Mesenchymal stem cell (in vitro differentiated cells and primary cell): ENCODE measurements around the gene PKNOX1.
"Not testable (repeated sequence)": the region's sequence is repeated elsewhere in the genome, so short reads cannot be mapped to it uniquely, and the experiment has no call there.

ENCODE experiments used
- DNase-seq: peaks from one replicate; pipeline ENCODE4 v3.0.0-alpha.2; 2013
- H2AFZ ChIP-seq: one replicate; pipeline ENCODE4 v1.6.1; 2013; ENCODE audit warnings: low read depth, mild to moderate bottlenecking, control low read depth, inconsistent platforms, low read length, moderate library complexity
- H2AK5ac ChIP-seq: 2 replicates; pipeline ENCODE4 v1.6.1; 2013; ENCODE audit warnings: low read length, moderate library complexity, mild to moderate bottlenecking, inconsistent platforms; ENCODE audit not compliant: severe bottlenecking
- H2BK120ac ChIP-seq: one replicate; pipeline ENCODE4 v1.6.1; 2013; ENCODE audit warnings: low read depth, mild to moderate bottlenecking, inconsistent platforms, low read length, moderate library complexity
- H2BK12ac ChIP-seq, 2 experiments: one replicate each; pipeline ENCODE4 v1.6.1; 2013; ENCODE audit warnings: inconsistent platforms in 2 of 2, low read length in 2 of 2, mild to moderate bottlenecking in 2 of 2, moderate library complexity in 2 of 2, control low read depth in 1 of 2
- H2BK15ac ChIP-seq: one replicate; pipeline ENCODE4 v1.6.1; 2013; ENCODE audit warnings: mild to moderate bottlenecking, low read depth, inconsistent platforms; ENCODE audit not compliant: poor library complexity, severe bottlenecking
- H2BK5ac ChIP-seq: 2 replicates; pipeline ENCODE4 v1.6.1; 2013; ENCODE audit warnings: low read depth, mild to moderate bottlenecking, low read length, control low read depth, inconsistent platforms; ENCODE audit not compliant: poor library complexity, severe bottlenecking
- H3K14ac ChIP-seq, 2 experiments: one replicate each; pipeline ENCODE4 v1.6.1; 2013; ENCODE audit warnings: inconsistent platforms in 2 of 2, low read length in 2 of 2, control low read depth in 1 of 2, mild to moderate bottlenecking in 1 of 2, moderate library complexity in 1 of 2
- H3K18ac ChIP-seq, 2 experiments: one replicate each; pipeline ENCODE4 v1.6.1; 2013; ENCODE audit warnings: inconsistent platforms in 2 of 2, low read length in 2 of 2, control low read depth in 1 of 2, low read depth in 1 of 2, mild to moderate bottlenecking in 1 of 2
- H3K23ac ChIP-seq, 2 experiments: one replicate each; pipeline ENCODE4 v1.6.1; 2013; ENCODE audit warnings: inconsistent platforms in 2 of 2, low read length in 2 of 2, mild to moderate bottlenecking in 2 of 2, moderate library complexity in 2 of 2, control low read depth in 1 of 2
- H3K27ac ChIP-seq: 2 replicates; pipeline ENCODE4 v1.5.1; 2013; ENCODE audit warnings: mild to moderate bottlenecking, moderate library complexity, low read length, control low read depth, inconsistent platforms; ENCODE audit not compliant: poor library complexity, severe bottlenecking
- H3K27me3 ChIP-seq, 2 experiments: 2 replicates each; pipeline versions ENCODE4 v1.6.1 to v1.7.0; 2013; ENCODE audit warnings: low read length in 2 of 2, mild to moderate bottlenecking in 2 of 2, moderate library complexity in 2 of 2, control low read depth in 1 of 2, inconsistent platforms in 1 of 2; ENCODE audit not compliant: control insufficient read depth in 1 of 2, insufficient read depth in 1 of 2
- H3K36me3 ChIP-seq, 2 experiments: 2 replicates each; pipeline versions ENCODE4 v1.6.1 to v1.7.0; 2013; ENCODE audit warnings: low read length in 2 of 2, control low read depth in 1 of 2, inconsistent platforms in 1 of 2, low read depth in 1 of 2, mild to moderate bottlenecking in 1 of 2; ENCODE audit not compliant: insufficient read depth in 2 of 2, control insufficient read depth in 1 of 2
- H3K4ac ChIP-seq, 2 experiments: one replicate each; pipeline ENCODE4 v1.6.1; 2013; ENCODE audit warnings: inconsistent platforms in 2 of 2, low read length in 2 of 2, mild to moderate bottlenecking in 2 of 2, moderate library complexity in 2 of 2, control low read depth in 1 of 2, low read depth in 1 of 2
- H3K4me1 ChIP-seq: 2 replicates; pipeline ENCODE4 v1.6.1; 2013; ENCODE audit warnings: low read depth, low read length, control low read depth; ENCODE audit not compliant: control insufficient read depth, insufficient read depth
- H3K4me2 ChIP-seq: 2 replicates; pipeline ENCODE4 v1.6.1; 2013; ENCODE audit warnings: low read length, mild to moderate bottlenecking, inconsistent platforms; ENCODE audit not compliant: poor library complexity, severe bottlenecking
- H3K4me3 ChIP-seq, 2 experiments: 2 replicates each; pipeline versions ENCODE4 v1.5.1 to v1.7.0; 2013; ENCODE audit warnings: low read length in 2 of 2, mild to moderate bottlenecking in 2 of 2, control low read depth in 1 of 2, low read depth in 1 of 2; ENCODE audit not compliant: insufficient read depth in 1 of 2
- H3K79me1 ChIP-seq: replicated peaks from 2 replicates; pipeline ENCODE4 v1.6.1; 2013; ENCODE audit warnings: mild to moderate bottlenecking, control low read depth, low read length, inconsistent platforms; ENCODE audit not compliant: poor library complexity, severe bottlenecking
- H3K9ac ChIP-seq: 2 replicates; pipeline ENCODE4 v1.7.0; 2013; ENCODE audit warnings: mild to moderate bottlenecking, low read length, moderate library complexity
- H3K9me3 ChIP-seq: 2 replicates; pipeline ENCODE4 v1.7.0; 2013; ENCODE audit warnings: mild to moderate bottlenecking, low read length; ENCODE audit not compliant: control insufficient read depth
- H4K8ac ChIP-seq: one replicate; pipeline ENCODE4 v1.6.1; 2013; ENCODE audit warnings: inconsistent platforms, mild to moderate bottlenecking, low read length, moderate library complexity
- H4K91ac ChIP-seq: one replicate; pipeline ENCODE4 v1.6.1; 2013; ENCODE audit warnings: mild to moderate bottlenecking, low read length, inconsistent platforms
- WGBS: methylation state at CpG from one replicate; pipeline ENCODE4 v1.1.7; 2013; ENCODE audit warnings: mixed read lengths; 5-methylcytosine and 5-hydroxymethylcytosine counted together

The PKNOX1 gene

DNA sequence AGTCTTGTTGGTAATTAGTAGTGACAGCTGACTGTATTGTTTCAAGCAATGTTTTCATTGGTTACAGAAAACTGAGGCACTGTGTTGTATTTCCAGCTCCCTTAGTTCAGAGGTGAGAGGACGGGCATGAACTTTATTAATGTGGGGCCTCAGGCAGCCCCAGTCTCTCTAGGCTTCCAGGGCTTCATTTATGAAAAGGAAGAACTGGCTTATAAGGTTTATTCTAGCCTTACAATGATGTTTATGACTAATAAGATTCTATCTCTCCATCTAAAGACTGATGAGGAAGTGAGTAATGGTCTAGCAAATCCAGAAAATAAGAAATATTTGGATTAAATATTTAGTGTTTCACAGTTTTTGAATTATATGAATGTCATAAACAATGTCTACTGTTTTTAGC, 59.7 kb downstream of the PKNOX1 start:
- no peak overlapping the region for H3K9ac ChIP-seq
- no peak overlapping the region for H2BK12ac ChIP-seq
- no peaks in the 10 kb centered on the region for H3K9me3 ChIP-seq
- no peak overlapping the region for H4K8ac ChIP-seq
- no peak overlapping the region for H3K4me2 ChIP-seq
- no peak overlapping the region for H3K23ac ChIP-seq
- H3K27ac ChIP-seq: no peak overlapping the region
- H2BK120ac ChIP-seq: no peak overlapping the region
- WGBS: 90% methylated on average over 1 of the region's 1 CpG
- H3K4me3 ChIP-seq: no peak overlapping the region
- H3K14ac ChIP-seq: no peak overlapping the region
- H3K36me3 ChIP-seq: peaks cover 20 to 44% of the 10 kb centered on the region in 2 experiments
- H3K4me1 ChIP-seq: no peaks in the 10 kb centered on the region
- H3K18ac ChIP-seq: no peak overlapping the region
- no peak overlapping the region for H2BK5ac ChIP-seq
- H4K91ac ChIP-seq: no peak overlapping the region
- H3K79me1 ChIP-seq: peaks cover 1% of the 10 kb centered on the region
- no peak overlapping the region for H2BK15ac ChIP-seq
- H3K27me3 ChIP-seq: no peaks in the 10 kb centered on the region
- no peak for DNase-seq
- H2AK5ac ChIP-seq: no peak overlapping the region
- H2AFZ ChIP-seq: no peak overlapping the region
- no peak overlapping the region for H3K4ac ChIP-seq

DNA sequence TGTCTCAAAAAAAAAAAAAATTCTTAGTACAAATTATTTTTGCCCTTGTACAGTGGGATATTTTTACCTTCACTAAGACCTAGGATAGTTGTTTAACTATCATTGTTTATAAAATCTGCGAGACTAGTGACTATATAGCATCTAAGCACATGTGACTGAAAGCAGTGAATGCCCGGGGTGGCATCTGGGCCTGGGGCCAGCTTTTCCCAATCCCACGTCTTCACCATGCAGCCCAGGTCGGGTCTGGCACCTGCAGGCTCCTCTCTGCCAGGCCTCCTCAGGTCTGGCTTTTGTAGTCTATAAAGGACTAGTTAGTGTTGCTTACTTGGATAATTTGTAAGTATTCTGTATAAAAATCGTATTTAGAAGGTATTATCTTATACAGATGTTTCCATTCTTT, 60.5 kb downstream of the PKNOX1 start:
- Histone ChIP-seq H2AFZ (no peak overlapping the region), H3K4me1 (no peaks in the 10 kb centered on the region), H3K23ac (no peak overlapping the region), H3K27me3 (no peaks in the 10 kb centered on the region), H2BK15ac (no peak overlapping the region), H4K91ac (no peak overlapping the region), H4K8ac (no peak overlapping the region), H3K4me2 (no peak overlapping the region), H3K9ac (no peak overlapping the region), H2AK5ac (no peak overlapping the region), H3K9me3 (no peaks in the 10 kb centered on the region), H3K4me3 (no peak overlapping the region), H3K14ac (no peak overlapping the region), H3K79me1 (peaks cover 1% of the 10 kb centered on the region), H3K36me3 (peaks cover 17 to 39% of the 10 kb centered on the region in 2 experiments), H3K18ac (no peak overlapping the region), H2BK12ac (no peak overlapping the region), H3K4ac (no peak overlapping the region), H2BK120ac (no peak overlapping the region), H2BK5ac (no peak overlapping the region), H3K27ac (no peak overlapping the region)
- DNase-seq: no peak
- WGBS: 84% methylated on average over 4 of the region's 5 CpGs

DNA sequence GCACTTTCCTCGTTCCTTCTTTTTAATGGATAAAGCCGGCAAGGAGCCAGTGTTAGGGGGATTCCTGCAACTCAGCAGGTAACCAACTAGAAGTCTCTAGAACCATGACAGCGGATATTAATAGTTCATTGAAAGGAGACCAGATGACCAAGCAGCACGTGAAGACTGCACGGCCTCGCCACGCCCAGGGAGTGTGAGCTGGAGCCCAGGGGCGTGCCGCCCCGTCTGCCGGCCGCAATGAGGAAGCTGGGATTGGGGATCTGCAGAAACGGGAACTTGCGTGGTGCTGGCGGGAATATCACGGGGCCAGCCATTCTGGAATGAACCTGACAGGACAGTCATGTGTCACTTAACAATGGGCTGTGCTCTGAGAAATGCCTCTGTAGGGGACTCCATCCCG, 62.5 kb downstream of the PKNOX1 start:
- H3K18ac ChIP-seq, H4K91ac ChIP-seq, H3K9me3 ChIP-seq, H3K27ac ChIP-seq, H3K4ac ChIP-seq, H3K14ac ChIP-seq, H3K27me3 ChIP-seq, H4K8ac ChIP-seq, H2BK12ac ChIP-seq, DNase-seq, H3K4me2 ChIP-seq, H2AFZ ChIP-seq, H2AK5ac ChIP-seq, H3K9ac ChIP-seq, H3K23ac ChIP-seq, H3K4me1 ChIP-seq, H3K4me3 ChIP-seq, H2BK15ac ChIP-seq, H2BK5ac ChIP-seq, H3K79me1 ChIP-seq, H2BK120ac ChIP-seq: not testable (repeated sequence)
- no CpG with 5 or more reads among the region's 17 CpGs for WGBS
- H3K36me3 ChIP-seq: peaks cover 8 to 20% of the 10 kb centered on the region in 2 experiments

DNA sequence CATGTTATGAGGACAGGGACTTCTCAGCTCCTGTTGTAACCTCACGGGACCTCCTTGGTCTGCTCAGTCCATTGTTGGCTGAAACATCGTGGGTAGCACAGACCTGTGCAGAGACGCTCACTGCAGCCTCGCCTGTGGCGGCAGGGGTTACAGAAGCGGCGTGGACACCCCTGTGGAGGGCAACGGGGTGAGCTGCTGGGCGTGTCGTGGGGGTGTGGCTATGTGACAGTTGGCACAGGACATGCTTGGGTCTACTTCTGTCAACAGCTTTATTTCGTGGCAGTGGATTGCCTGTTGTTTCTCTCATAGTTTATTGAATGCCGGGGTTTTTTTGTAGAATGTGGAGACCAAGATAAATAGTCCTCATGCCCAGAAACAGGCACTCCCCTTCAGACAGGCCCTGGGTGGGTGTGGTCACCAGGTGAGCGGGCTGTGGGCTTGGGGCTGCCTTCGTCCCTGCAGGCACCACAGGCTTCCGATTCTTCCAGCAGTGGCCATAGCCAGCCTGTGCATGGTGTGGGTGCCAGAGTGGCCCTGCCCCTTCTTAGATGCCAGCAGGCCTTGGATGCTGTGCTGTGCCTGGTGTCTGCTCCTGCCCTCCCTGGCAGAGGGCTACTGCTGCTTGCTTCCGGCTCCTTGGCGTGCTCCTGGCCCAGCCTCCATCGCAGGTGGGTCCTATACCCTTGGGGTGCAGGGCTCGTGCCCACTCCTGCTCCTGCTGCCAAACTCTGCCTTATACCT, 63.7 kb downstream of the PKNOX1 start:
- H3K18ac ChIP-seq, H3K14ac ChIP-seq, H3K27me3 ChIP-seq, H3K79me1 ChIP-seq, H3K4ac ChIP-seq, H2AK5ac ChIP-seq, H2BK120ac ChIP-seq, H3K9me3 ChIP-seq, H2BK12ac ChIP-seq, H2BK5ac ChIP-seq, H3K4me3 ChIP-seq, H3K4me1 ChIP-seq, H4K8ac ChIP-seq, H3K23ac ChIP-seq, H3K9ac ChIP-seq, H3K4me2 ChIP-seq, H3K27ac ChIP-seq, H2BK15ac ChIP-seq, DNase-seq, H2AFZ ChIP-seq, H3K36me3 ChIP-seq, H4K91ac ChIP-seq: not testable (repeated sequence)
- 100% methylated on average over 7 of the region's 19 CpGs for WGBS
